Vagina (tissue), 2 donors: ENCODE data around the gene PHC2. TPM values are rescaled to one million over a fixed set of nuclear protein-coding genes. Genes with fewer than 3 reads are reported as not detected.

Experiments
- DNase-seq, 2 donors: peaks; one replicate each; pipeline ENCODE4 v3.0.0-alpha.2; 2017; ENCODE audit errors: extremely low spot score in 2 of 2
- H3K27ac ChIP-seq: fragments of 200-600 bp; sonication (generic); one replicate; pipeline ENCODE4 v1.5.1; 2019
- H3K27me3 ChIP-seq: fragments of 200-600 bp; sonication (generic); one replicate; pipeline ENCODE4 v1.5.1; 2019
- H3K36me3 ChIP-seq, 2 donors: fragments of 200-600 bp; sonication (generic); one replicate each; pipeline ENCODE4 v1.5.1; 2017 to 2019
- H3K4me1 ChIP-seq: fragments of 200-600 bp; sonication (generic); one replicate; pipeline ENCODE4 v1.5.1; 2019
- H3K4me3 ChIP-seq, 2 donors: fragments of 200-600 bp; sonication (generic); 1 replicate in 1 of 2; 2 replicates in 1 of 2; pipeline ENCODE4 v1.5.1; 2016 to 2019
- H3K9me3 ChIP-seq: fragments of 200-600 bp; sonication (generic); one replicate; pipeline ENCODE4 v1.5.1; 2019
- CTCF ChIP-seq, 3 experiments: fragments of 450-650 bp in 2 of 3; fragments of 200-600 bp in 1 of 3; sonication (generic) in 1 of 3; IDR thresholded peaks; one replicate each; pipeline ENCODE4 v1.5.1; 2017 to 2019; ENCODE audit warnings: antibody characterized with exemption in 3 of 3, mild to moderate bottlenecking in 2 of 3, moderate library complexity in 2 of 3
- POLR2A ChIP-seq, 2 donors: fragments of 450-650 bp; IDR thresholded peaks; one replicate each; pipeline ENCODE4 v1.6.1; 2017; ENCODE audit warnings: antibody characterized with exemption in 2 of 2, mild to moderate bottlenecking in 2 of 2, moderate library complexity in 2 of 2
- POLR2AphosphoS5 ChIP-seq, 2 donors: sonication (generic); formaldehyde crosslinking; IDR thresholded peaks; one replicate each; pipeline ENCODE4 v1.9.0; 2017; ENCODE audit warnings: antibody characterized with exemption in 2 of 2, mild to moderate bottlenecking in 2 of 2, low read depth in 1 of 2; ENCODE audit not compliant: insufficient read depth in 1 of 2
- intact Hi-C: fragments of 100-400 bp; cut with DNase I; formaldehyde crosslinking; loops from one replicate; pipeline ENCODE4 v1.15.1; 2023
- total RNA-seq: library from RNA; depleted of rRNA; stranded (reverse); fragments of >200 nt; gene quantifications from one replicate; pipeline ENCODE4 v1.2.3, GENCODE V29; 2016

The PHC2 gene
- total RNA-seq, 1 donor from 2014 or later, result 97.2 TPM

GRCh38 chr1:33382661-33383415 lies 48.1 kb downstream of the PHC2 start:
- DNase-seq, result no peak
- peaks cover 17% of the 10 kb centered on the region for H3K4me1 ChIP-seq
- H3K4me3 ChIP-seq, result no peak overlapping the region
- H3K9me3 ChIP-seq, result no peaks in the 10 kb centered on the region
- intact Hi-C loops, result no loop called here
- no peaks in the 10 kb centered on the region for H3K27me3 ChIP-seq
- H3K36me3 ChIP-seq, result no peaks in the 10 kb centered on the region
- no peak overlapping the region for H3K27ac ChIP-seq
- no peak for TF ChIP-seq POLR2AphosphoS5 (IDR thresholded peaks at IDR 0.05; ENCODE audit: insufficient read depth in 1 of 2, low read depth in 1 of 2)
- TF ChIP-seq POLR2A (IDR thresholded peaks at IDR 0.05), result no peak
- no peak for TF ChIP-seq CTCF (IDR thresholded peaks at IDR 0.05)

GRCh38 chr1:33381977-33382376 lies 48.9 kb downstream of the PHC2 start:
- no peaks in the 10 kb centered on the region for H3K36me3 ChIP-seq
- intact Hi-C loops, result no loop called here
- peaks cover 17% of the 10 kb centered on the region for H3K4me1 ChIP-seq
- H3K27ac ChIP-seq, result no peak overlapping the region
- H3K4me3 ChIP-seq, result no peak overlapping the region
- no peaks in the 10 kb centered on the region for H3K9me3 ChIP-seq
- DNase-seq, result no peak
- H3K27me3 ChIP-seq, result no peaks in the 10 kb centered on the region
- no peak for TF ChIP-seq POLR2A (IDR thresholded peaks at IDR 0.05)
- TF ChIP-seq CTCF (IDR thresholded peaks at IDR 0.05), result no peak
- no peak for TF ChIP-seq POLR2AphosphoS5 (IDR thresholded peaks at IDR 0.05; ENCODE audit: insufficient read depth in 1 of 2, low read depth in 1 of 2)

DNA sequence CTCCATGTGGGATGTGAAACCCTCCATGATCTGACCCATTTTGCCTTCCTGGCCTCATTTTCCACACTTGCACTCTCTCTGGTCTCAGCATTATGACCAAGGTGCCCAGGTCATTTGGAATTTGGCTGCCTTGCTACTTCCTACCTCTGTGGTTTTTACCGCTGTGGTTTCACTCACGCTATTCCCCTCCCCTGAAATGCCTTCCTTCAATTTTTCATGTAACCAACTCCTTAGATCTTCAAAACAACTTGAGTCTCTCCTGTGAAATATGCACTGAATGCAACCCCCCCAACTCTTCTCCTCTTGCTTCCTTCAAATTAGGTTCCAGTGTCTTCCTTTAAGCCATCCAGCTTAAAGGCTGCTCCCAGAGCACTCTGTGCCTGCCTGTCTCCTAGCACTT lies 50.1 kb downstream of the PHC2 start:
- no peak overlapping the region for H3K4me3 ChIP-seq
- DNase-seq, result no peak
- H3K36me3 ChIP-seq, result no peaks in the 10 kb centered on the region
- H3K4me1 ChIP-seq, result peaks cover 17% of the 10 kb centered on the region
- intact Hi-C loops, result no loop called here
- H3K9me3 ChIP-seq, result no peaks in the 10 kb centered on the region
- no peaks in the 10 kb centered on the region for H3K27me3 ChIP-seq
- TF ChIP-seq POLR2AphosphoS5 (IDR thresholded peaks at IDR 0.05; ENCODE audit: insufficient read depth in 1 of 2, low read depth in 1 of 2) (no peak), CTCF (IDR thresholded peaks at IDR 0.05) (no peak), POLR2A (IDR thresholded peaks at IDR 0.05) (no peak)
- H3K27ac ChIP-seq, result no peak overlapping the region

- H3K4me1 ChIP-seq, result peaks cover 13% of the 10 kb centered on the region
- TF ChIP-seq POLR2A (IDR thresholded peaks at IDR 0.05) (no peak), POLR2AphosphoS5 (IDR thresholded peaks at IDR 0.05; ENCODE audit: insufficient read depth in 1 of 2, low read depth in 1 of 2) (no peak), CTCF (IDR thresholded peaks at IDR 0.05) (no peak)
- H3K9me3 ChIP-seq, result no peaks in the 10 kb centered on the region
- H3K27ac ChIP-seq, result no peak overlapping the region
- H3K27me3 ChIP-seq, result no peaks in the 10 kb centered on the region
- intact Hi-C loops, result no loop called here
- H3K36me3 ChIP-seq, result no peaks in the 10 kb centered on the region
- no peak overlapping the region for H3K4me3 ChIP-seq
- DNase-seq, result no peak
Measured at GRCh38 chr1:33379631-33380354, 51.1 kb downstream of the PHC2 start.

- no peak for DNase-seq
- H3K27me3 ChIP-seq, result no peaks in the 10 kb centered on the region
- peaks cover 5% of the 10 kb centered on the region for H3K4me1 ChIP-seq
- no peaks in the 10 kb centered on the region for H3K9me3 ChIP-seq
- H3K4me3 ChIP-seq, result no peak overlapping the region
- no peaks in the 10 kb centered on the region for H3K36me3 ChIP-seq
- TF ChIP-seq POLR2A (IDR thresholded peaks at IDR 0.05) (no peak), CTCF (IDR thresholded peaks at IDR 0.05) (no peak), POLR2AphosphoS5 (IDR thresholded peaks at IDR 0.05; ENCODE audit: insufficient read depth in 1 of 2, low read depth in 1 of 2) (no peak)
- H3K27ac ChIP-seq, result no peak overlapping the region
- intact Hi-C loops, result no loop called here
Measured at GRCh38 chr1:33378976-33379375, 51.9 kb downstream of the PHC2 start.
